ENCODE data around the gene INPP4B. TPM values are rescaled to one million over a fixed set of nuclear protein-coding genes. Genes with fewer than 3 reads are reported as not detected.

INPP4B gene
- total and polyA plus RNA-seq, 2 donors (not counting 1 experiment from before 2014, with no cell fraction given): 0.03 TPM; not detected in 1

DNA sequence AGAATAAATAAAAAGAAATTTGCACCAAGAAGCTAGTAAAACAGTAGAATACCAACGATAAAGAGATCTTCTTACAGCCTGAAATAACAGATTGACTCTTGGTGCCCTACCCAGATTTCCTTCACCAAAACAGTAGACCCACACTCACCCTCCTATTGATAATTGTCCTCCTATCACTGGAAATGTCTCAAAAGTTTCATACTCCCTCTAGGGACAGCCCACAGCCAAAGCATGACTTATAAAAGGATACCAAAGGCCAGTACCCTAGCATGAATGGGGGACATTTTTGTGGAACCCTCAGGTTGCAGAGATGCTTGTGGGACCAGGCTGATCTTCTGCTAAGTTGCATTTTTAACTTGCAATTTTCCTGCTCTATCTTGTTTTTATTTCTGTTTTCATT is 104.1 kb downstream of the INPP4B start:
- H3K36me3 ChIP-seq (replicated peaks in 1 of 2; ENCODE audit: control extremely low read depth in 1 of 2, control insufficient read depth in 1 of 2, extremely low read depth in 1 of 2, insufficient read depth in 2 of 2, low read length in 1 of 2): no peaks in the 10 kb centered on the region
- Mint-ChIP-seq H3K4me1 (no peaks in the 10 kb centered on the region), H3K4me3 (no peak overlapping the region), H3K9me3 (ENCODE audit: insufficient read depth) (peaks cover 9% of the 10 kb centered on the region), H3K27me3 (no peaks in the 10 kb centered on the region), H3K27ac (no peak overlapping the region)
- intact Hi-C loops (cut with micrococcal nuclease): no loop called here
- no peaks in the 10 kb centered on the region for H3K27me3 ChIP-seq (replicated peaks in 1 of 4; ENCODE audit: control extremely low read depth in 1 of 4, control insufficient read depth in 3 of 4, insufficient read depth in 4 of 4, low read length in 3 of 4)
- H3K27ac ChIP-seq (ENCODE audit: low read length in 2 of 2): no peak overlapping the region
- H2AFZ ChIP-seq (ENCODE audit: insufficient read depth, low read depth, low read length, poor library complexity, severe bottlenecking): no peak overlapping the region
- DNase-seq: no peak
- no peak overlapping the region for H3K9ac ChIP-seq (ENCODE audit: low read length)
- H3K4me3 ChIP-seq (ENCODE audit: control extremely low read depth in 1 of 5, extremely low read depth in 1 of 5, insufficient read depth in 1 of 5, low read depth in 2 of 5, low read length in 4 of 5): no peak overlapping the region
- TF ChIP-seq, protein P1, sequence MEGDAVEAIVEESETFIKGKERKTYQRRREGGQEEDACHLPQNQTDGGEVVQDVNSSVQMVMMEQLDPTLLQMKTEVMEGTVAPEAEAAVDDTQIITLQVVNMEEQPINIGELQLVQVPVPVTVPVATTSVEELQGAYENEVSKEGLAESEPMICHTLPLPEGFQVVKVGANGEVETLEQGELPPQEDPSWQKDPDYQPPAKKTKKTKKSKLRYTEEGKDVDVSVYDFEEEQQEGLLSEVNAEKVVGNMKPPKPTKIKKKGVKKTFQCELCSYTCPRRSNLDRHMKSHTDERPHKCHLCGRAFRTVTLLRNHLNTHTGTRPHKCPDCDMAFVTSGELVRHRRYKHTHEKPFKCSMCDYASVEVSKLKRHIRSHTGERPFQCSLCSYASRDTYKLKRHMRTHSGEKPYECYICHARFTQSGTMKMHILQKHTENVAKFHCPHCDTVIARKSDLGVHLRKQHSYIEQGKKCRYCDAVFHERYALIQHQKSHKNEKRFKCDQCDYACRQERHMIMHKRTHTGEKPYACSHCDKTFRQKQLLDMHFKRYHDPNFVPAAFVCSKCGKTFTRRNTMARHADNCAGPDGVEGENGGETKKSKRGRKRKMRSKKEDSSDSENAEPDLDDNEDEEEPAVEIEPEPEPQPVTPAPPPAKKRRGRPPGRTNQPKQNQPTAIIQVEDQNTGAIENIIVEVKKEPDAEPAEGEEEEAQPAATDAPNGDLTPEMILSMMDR (IDR thresholded peaks at IDR 0.05): no peak
- TF ChIP-seq EZH2 (IDR thresholded peaks at IDR 0.05; ENCODE audit: borderline replicate concordance, insufficient read depth, low read depth, low read length, poor library complexity, severe bottlenecking): no peak
- H3K9me3 ChIP-seq (ENCODE audit: control extremely low read depth in 1 of 3, control insufficient read depth in 2 of 3, insufficient read depth in 1 of 3, low read length in 2 of 3): peaks cover 0 to 7% (median 0%) of the 10 kb centered on the region in 3 donors
- H4K20me1 ChIP-seq (ENCODE audit: control insufficient read depth, insufficient read depth, low read length, poor library complexity, severe bottlenecking): no peaks in the 10 kb centered on the region
- no peak for ATAC-seq (ENCODE audit: low read depth)
- no peaks in the 10 kb centered on the region for H3K79me2 ChIP-seq (ENCODE audit: control insufficient read depth, insufficient read depth, low read length)
- 100% methylated on average over 1 of the region's 1 CpG for WGBS (ENCODE audit: insufficient coverage)
- ChIA-PET CTCF (no interaction called here), POLR2A (no interaction called here)
- H3K4me1 ChIP-seq (ENCODE audit: control insufficient read depth in 2 of 2, insufficient read depth in 2 of 2, low read length in 2 of 2): no peaks in the 10 kb centered on the region
- H3K4me2 ChIP-seq (replicated peaks; ENCODE audit: low read depth, low read length, poor library complexity, severe bottlenecking): no peak overlapping the region

DNA sequence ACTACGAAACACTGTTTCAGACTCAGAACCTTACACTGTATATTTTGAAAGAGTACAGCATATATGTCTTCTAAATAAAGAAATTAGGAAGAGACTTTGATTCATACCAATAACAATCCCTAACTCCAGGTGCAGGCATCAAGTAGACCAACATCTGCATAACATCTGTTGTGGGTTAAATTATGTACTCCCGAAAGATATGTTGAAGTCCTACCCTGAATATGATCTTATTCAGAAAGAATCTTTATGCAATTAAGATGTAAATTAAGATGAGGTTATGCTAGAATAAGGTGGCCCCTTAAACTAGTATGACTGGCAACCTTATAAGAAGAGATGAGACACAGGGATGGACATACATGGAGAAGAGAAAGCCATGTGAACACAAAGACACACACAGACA is 117.9 kb downstream of the INPP4B start:
- ChIA-PET CTCF (no interaction called here), POLR2A (no interaction called here)
- Histone ChIP-seq H2AFZ (ENCODE audit: insufficient read depth, low read depth, low read length, poor library complexity, severe bottlenecking) (no peak overlapping the region), H3K36me3 (replicated peaks in 1 of 2; ENCODE audit: control extremely low read depth in 1 of 2, control insufficient read depth in 1 of 2, extremely low read depth in 1 of 2, insufficient read depth in 2 of 2, low read length in 1 of 2) (no peaks in the 10 kb centered on the region), H3K27ac (ENCODE audit: low read length in 2 of 2) (no peak overlapping the region), H3K4me3 (ENCODE audit: control extremely low read depth in 1 of 5, extremely low read depth in 1 of 5, insufficient read depth in 1 of 5, low read depth in 2 of 5, low read length in 4 of 5) (no peak overlapping the region), H3K79me2 (ENCODE audit: control insufficient read depth, insufficient read depth, low read length) (no peaks in the 10 kb centered on the region), H3K4me1 (ENCODE audit: control insufficient read depth in 2 of 2, insufficient read depth in 2 of 2, low read length in 2 of 2) (no peaks in the 10 kb centered on the region), H3K4me2 (replicated peaks; ENCODE audit: low read depth, low read length, poor library complexity, severe bottlenecking) (no peak overlapping the region), H3K9ac (ENCODE audit: low read length) (no peak overlapping the region), H4K20me1 (ENCODE audit: control insufficient read depth, insufficient read depth, low read length, poor library complexity, severe bottlenecking) (no peaks in the 10 kb centered on the region), H3K27me3 (replicated peaks in 1 of 4; ENCODE audit: control extremely low read depth in 1 of 4, control insufficient read depth in 3 of 4, insufficient read depth in 4 of 4, low read length in 3 of 4) (no peaks in the 10 kb centered on the region), H3K9me3 (ENCODE audit: control extremely low read depth in 1 of 3, control insufficient read depth in 2 of 3, insufficient read depth in 1 of 3, low read length in 2 of 3) (no peaks in the 10 kb centered on the region)
- DNase-seq (no peak), ATAC-seq (ENCODE audit: low read depth) (no peak)
- Mint-ChIP-seq H3K27me3 (no peaks in the 10 kb centered on the region), H3K27ac (no peak overlapping the region), H3K4me1 (no peaks in the 10 kb centered on the region), H3K9me3 (ENCODE audit: insufficient read depth) (no peaks in the 10 kb centered on the region), H3K4me3 (no peak overlapping the region)
- WGBS (ENCODE audit: insufficient coverage): no CpG with 5 or more reads among the region's 2 CpGs
- TF ChIP-seq, protein P1 (IDR thresholded peaks at IDR 0.05): no peak
- TF ChIP-seq EZH2 (IDR thresholded peaks at IDR 0.05; ENCODE audit: borderline replicate concordance, insufficient read depth, low read depth, low read length, poor library complexity, severe bottlenecking): no peak
- intact Hi-C loops (cut with micrococcal nuclease): loop anchor here (10.0 kb wide), 1 partner anchor 1863 kb away; no protein-coding TSS in a partner anchor

Measured in B cell (primary cell).